SU-DHL-6 (cell line): ENCODE measurements around the gene EYA3.

Experiments used
- H2AFZ ChIP-seq: fragments of 200-600 bp; sonication (generic); 2 replicates; pipeline ENCODE4 v1.6.1; 2014; ENCODE audit warnings: low read depth, mild to moderate bottlenecking, moderate library complexity, mixed read lengths, antibody characterized with exemption, low read length; ENCODE audit not compliant: severe bottlenecking
- H3F3A ChIP-seq: fragments of 200-600 bp; shearing (Covaris generic); 2 replicates; pipeline ENCODE4 v1.6.0; 2016; ENCODE audit warnings: antibody characterized with exemption, mild to moderate bottlenecking; ENCODE audit not compliant: insufficient read depth
- H3K27ac ChIP-seq: fragments of 200-600 bp; sonication (generic); 2 replicates; pipeline ENCODE4 v1.5.1; 2016; ENCODE audit warnings: low read depth, mild to moderate bottlenecking, low read length, moderate library complexity, mixed read lengths
- H3K27me3 ChIP-seq: fragments of 200-600 bp; sonication (generic), shearing (Covaris generic); 2 replicates; pipeline ENCODE4 v1.6.0; 2014; ENCODE audit warnings: mild to moderate bottlenecking, low read length
- H3K36me3 ChIP-seq: fragments of 200-600 bp; sonication (generic); 2 replicates; pipeline ENCODE4 v1.6.1; 2014; ENCODE audit warnings: mild to moderate bottlenecking, low read length, mixed read lengths
- H3K4me2 ChIP-seq: fragments of 300-600, 200-600 bp; shearing (Covaris generic), sonication (generic); 2 replicates; pipeline ENCODE4 v1.6.0; 2014; ENCODE audit warnings: low read length, low read depth, mild to moderate bottlenecking; ENCODE audit not compliant: poor library complexity, severe bottlenecking
- H3K4me3 ChIP-seq: fragments of 200-600 bp; sonication (generic); 2 replicates; pipeline ENCODE4 v1.5.1; 2014; ENCODE audit warnings: antibody characterized with exemption, low read length, mild to moderate bottlenecking, mixed read lengths; ENCODE audit not compliant: insufficient read depth, poor library complexity, severe bottlenecking
- H3K79me2 ChIP-seq: fragments of 200-600 bp; sonication (generic); 2 replicates; pipeline ENCODE4 v1.6.1; 2014; ENCODE audit warnings: mild to moderate bottlenecking, low read length, moderate library complexity; ENCODE audit not compliant: insufficient read depth
- H3K9ac ChIP-seq: fragments of 200-600 bp; sonication (generic); 2 replicates; pipeline ENCODE4 v1.7.0; 2014; ENCODE audit warnings: mild to moderate bottlenecking, low read length
- H3K9me2 ChIP-seq: fragments of 200-600 bp; sonication (generic); replicated peaks from 2 replicates; pipeline ENCODE4 v1.6.1; 2014; ENCODE audit warnings: low read length; ENCODE audit not compliant: insufficient read depth
- H3K9me3 ChIP-seq: fragments of 200-600 bp; sonication (generic); 2 replicates; pipeline ENCODE4 v1.6.1; 2014; ENCODE audit warnings: low read length, mixed read lengths; ENCODE audit not compliant: insufficient read depth
- H4K20me1 ChIP-seq: fragments of 200-600 bp; sonication (generic); 2 replicates; pipeline ENCODE4 v1.6.1; 2014; ENCODE audit warnings: low read depth, mild to moderate bottlenecking, antibody characterized with exemption, low read length, moderate library complexity, mixed read lengths
- CTCF ChIP-seq: fragments of 200-600 bp; sonication (generic); IDR thresholded peaks from one replicate; pipeline ENCODE4 v1.5.1; 2017; ENCODE audit warnings: antibody characterized with exemption, mild to moderate bottlenecking, low read length, moderate library complexity; ENCODE audit not compliant: insufficient read depth, poor library complexity, severe bottlenecking
- EZH2phosphoT487 ChIP-seq: fragments of 200-600 bp; sonication (generic), shearing (Covaris generic); conservative IDR thresholded peaks from 2 replicates; pipeline ENCODE4 v1.6.1; 2018; ENCODE audit warnings: mild to moderate bottlenecking, antibody characterized with exemption, low read length, moderate library complexity, mixed read lengths

Gene EYA3

DNA sequence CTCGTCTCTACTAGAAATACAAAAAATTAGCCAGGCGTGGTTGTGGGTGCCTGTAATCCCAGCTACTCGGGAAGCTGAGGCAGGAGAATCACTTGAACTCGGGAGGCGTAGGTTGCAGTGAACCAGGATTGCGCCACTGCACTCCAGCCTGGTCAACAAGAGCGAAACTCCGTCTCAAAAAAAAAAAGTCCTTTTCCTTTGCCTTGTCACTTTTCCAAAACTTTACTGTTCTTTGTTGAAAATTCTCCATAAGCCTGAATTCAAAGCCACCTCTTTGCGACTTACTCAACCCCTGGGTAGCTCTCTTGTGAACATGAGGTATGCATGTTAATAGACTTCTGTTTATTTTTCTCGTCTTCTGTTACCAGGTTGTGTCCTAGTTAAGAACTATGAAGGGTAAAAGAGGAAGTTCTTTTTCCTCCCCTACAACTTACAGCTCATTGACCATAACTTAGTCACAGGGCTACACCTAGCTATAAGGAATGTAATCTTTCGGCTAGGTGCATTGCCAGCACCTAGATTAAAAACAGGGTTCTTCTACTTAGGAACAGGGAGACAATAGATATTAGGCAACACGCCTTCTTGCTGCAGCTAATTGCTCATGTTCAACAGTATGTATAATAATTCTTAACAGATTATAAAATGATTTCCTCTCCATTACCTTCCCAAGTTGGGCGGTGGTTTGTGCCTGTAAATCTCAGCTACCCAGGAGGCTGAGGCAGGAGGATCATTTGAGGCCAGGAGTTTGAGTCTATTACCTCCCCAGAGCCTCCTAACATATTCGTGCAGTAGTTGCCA is 47.2 kb upstream of the EYA3 start:
- Histone ChIP-seq H3K9me2 (no peaks in the 10 kb centered on the region), H3K79me2 (no peaks in the 10 kb centered on the region), H3K27ac (peak overlapping the region; percentile 68), H3K36me3 (no peaks in the 10 kb centered on the region), H3K9ac (peak overlapping the region; percentile 19; the same call in 1 of the 2 replicates), H3K27me3 (no peaks in the 10 kb centered on the region), H3F3A (peaks cover 11% of the 10 kb centered on the region), H3K4me3 (no peak overlapping the region), H4K20me1 (no peaks in the 10 kb centered on the region), H3K9me3 (no peaks in the 10 kb centered on the region), H3K4me2 (peak overlapping the region; percentile 44), H2AFZ (peak overlapping the region; percentile 14)
- TF ChIP-seq EZH2phosphoT487 (no peak), CTCF (no peak)

DNA sequence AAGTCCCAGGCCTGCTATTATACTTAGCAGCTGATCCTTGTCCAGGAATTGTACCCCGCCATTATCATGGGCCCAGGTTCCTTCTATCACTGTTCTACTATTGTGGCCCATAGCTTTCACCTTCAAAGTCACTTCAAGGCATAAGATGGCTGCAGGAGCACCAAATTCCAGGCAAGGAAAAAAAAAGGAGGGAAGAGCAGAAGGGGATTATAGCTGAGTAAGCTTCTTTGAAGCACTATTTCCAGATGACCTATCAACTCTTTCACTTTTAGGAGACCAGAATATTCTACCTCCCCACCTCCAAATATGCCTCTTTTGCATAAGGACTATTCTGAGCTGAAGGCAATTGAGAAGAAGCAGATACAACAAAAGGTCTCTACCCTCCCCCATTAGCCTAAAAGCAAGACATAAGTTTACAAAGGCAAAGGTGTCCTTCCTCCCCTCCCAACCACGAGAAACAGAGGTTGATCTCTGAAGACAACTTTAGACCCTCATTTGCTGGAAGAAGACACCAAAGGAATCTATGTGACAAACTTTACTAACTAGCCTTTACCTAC is 46.3 kb upstream of the EYA3 start:
- Histone ChIP-seq H3K79me2 (no peaks in the 10 kb centered on the region), H3K9ac (no peak overlapping the region), H4K20me1 (no peaks in the 10 kb centered on the region), H3K36me3 (no peaks in the 10 kb centered on the region), H3K9me3 (no peaks in the 10 kb centered on the region), H3K27me3 (no peaks in the 10 kb centered on the region), H3K9me2 (no peaks in the 10 kb centered on the region), H2AFZ (no peak overlapping the region), H3K4me3 (peak overlapping the region; percentile 13), H3K4me2 (peak overlapping the region; percentile 44), H3K27ac (peak overlapping the region; percentile 68), H3F3A (peaks cover 11% of the 10 kb centered on the region)
- TF ChIP-seq CTCF = no peak
- TF ChIP-seq EZH2phosphoT487 = no peak

- no peaks in the 10 kb centered on the region for H3K9me3 ChIP-seq
- no peaks in the 10 kb centered on the region for H4K20me1 ChIP-seq
- no peaks in the 10 kb centered on the region for H3K27me3 ChIP-seq
- H3K4me2 ChIP-seq = peak overlapping the region; percentile 41
- H3K4me3 ChIP-seq = no peak overlapping the region
- H3K9me2 ChIP-seq = no peaks in the 10 kb centered on the region
- peak overlapping the region; percentile 3; the same call in 1 of the 2 replicates for H3K9ac ChIP-seq
- no peaks in the 10 kb centered on the region for H3K36me3 ChIP-seq
- H3K79me2 ChIP-seq = no peaks in the 10 kb centered on the region
- H2AFZ ChIP-seq = peak overlapping the region; percentile 68
- TF ChIP-seq EZH2phosphoT487 (no peak), CTCF (no peak)
- H3K27ac ChIP-seq = peak overlapping the region; percentile 56
- H3F3A ChIP-seq = peaks cover 9% of the 10 kb centered on the region
Observed at GRCh38 chr1:28132171-28133167, 44.1 kb upstream of the EYA3 start.
